T-cell (primary cell): ENCODE measurements around the gene SUSD6. TPM values are rescaled to one million over a fixed set of nuclear protein-coding genes. Genes with fewer than 3 reads are reported as not detected.

ENCODE experiments used
- ATAC-seq, 4 experiments: fragments of 200-7000 bp in 3 of 4; fragments of 150-1000 bp in 1 of 4; cut with Tn5 transposase; replicated peaks in 1 of 4; 1 replicate in 3 of 4; 2 replicates in 1 of 4; pipeline ENCODE4 v1.10.0; 2021; ENCODE audit warnings: moderate library complexity in 3 of 4, mild to moderate bottlenecking in 2 of 4, moderate number of reproducible peaks in 1 of 4
- CTCF ChIA-PET, 2 donors: fragments of 300-600 bp; sonication (Branson Sonifier 250); formaldehyde crosslinking; loops; one replicate each; lab custom pipeline; 2022; ENCODE audit warnings: antibody characterized with exemption in 2 of 2; lab: Charles Lee
- POLR2A ChIA-PET, 2 donors: fragments of 300-600 bp; sonication (Branson Sonifier 250); formaldehyde crosslinking; loops; one replicate each; lab custom pipeline; 2022; ENCODE audit warnings: antibody characterized with exemption in 2 of 2; lab: Charles Lee
- DNase-seq, 35 experiments: peaks; one replicate each; pipeline versions ENCODE4 v3.0.0 to v3.0.0-alpha.2; 2013 to 2023
- H3K27ac ChIP-seq: one replicate; pipeline ENCODE4 v1.5.1; 2013; ENCODE audit warnings: low read length
- H3K27me3 ChIP-seq, 2 experiments: replicated peaks in 1 of 2; 1 replicate in 1 of 2; 2 replicates in 1 of 2; pipeline versions ENCODE4 v1.6.1 to v1.7.0; 2013; ENCODE audit warnings: low read length in 1 of 2, mixed read lengths in 1 of 2; ENCODE audit not compliant: control insufficient read depth in 2 of 2, insufficient read depth in 2 of 2; ENCODE audit errors: extremely low read depth in 1 of 2
- H3K36me3 ChIP-seq, 2 donors: 1 replicate in 1 of 2; 2 replicates in 1 of 2; pipeline versions ENCODE4 v1.6.1 to v1.7.0; 2013; ENCODE audit warnings: low read length in 1 of 2; ENCODE audit not compliant: control insufficient read depth in 2 of 2, insufficient read depth in 1 of 2; ENCODE audit errors: extremely low read depth in 1 of 2
- H3K4me1 ChIP-seq, 2 experiments: 1 replicate in 1 of 2; 2 replicates in 1 of 2; pipeline versions ENCODE4 v1.6.1 to v1.7.0; 2013; ENCODE audit warnings: low read length in 2 of 2, mixed read lengths in 1 of 2; ENCODE audit not compliant: insufficient read depth in 2 of 2, control insufficient read depth in 1 of 2; ENCODE audit errors: extremely low read depth in 1 of 2
- H3K4me3 ChIP-seq, 2 donors: 1 replicate in 1 of 2; 2 replicates in 1 of 2; pipeline versions ENCODE4 v1.5.1 to v1.7.0; 2013; ENCODE audit warnings: mild to moderate bottlenecking in 2 of 2, low read length in 1 of 2, moderate library complexity in 1 of 2; ENCODE audit not compliant: control insufficient read depth in 1 of 2; ENCODE audit errors: extremely low read depth in 1 of 2
- H3K9me3 ChIP-seq: 2 replicates; pipeline ENCODE4 v1.7.0; 2013
- H3K27ac Mint-ChIP-seq, 2 donors: one replicate each; pipeline ENCODE4 v1.8.0; 2020 to 2021; ENCODE audit warnings: mild to moderate bottlenecking in 2 of 2, mixed read lengths in 2 of 2
- H3K27me3 Mint-ChIP-seq, 2 donors: one replicate each; pipeline ENCODE4 v1.8.0; 2021 to 2022; ENCODE audit warnings: mixed read lengths in 2 of 2
- H3K36me3 Mint-ChIP-seq: one replicate; pipeline ENCODE4 v1.8.0; 2021; ENCODE audit warnings: mixed read lengths
- H3K4me1 Mint-ChIP-seq, 3 donors: one replicate each; pipeline ENCODE4 v1.8.0; 2020 to 2022; ENCODE audit warnings: mixed read lengths in 3 of 3, mild to moderate bottlenecking in 1 of 3
- H3K4me3 Mint-ChIP-seq, 3 donors: one replicate each; pipeline ENCODE4 v1.8.0; 2020 to 2022; ENCODE audit warnings: mild to moderate bottlenecking in 3 of 3, mixed read lengths in 3 of 3, moderate library complexity in 3 of 3
- H3K9me3 Mint-ChIP-seq, 3 donors: one replicate each; pipeline ENCODE4 v1.8.0; 2020 to 2022; ENCODE audit warnings: mixed read lengths in 3 of 3
- WGBS: methylation state at CpG from one replicate; pipeline ENCODE4 v1.1.5; 2013; ENCODE audit warnings: missing lambda C conversion rate; ENCODE audit not compliant: insufficient coverage; 5-methylcytosine and 5-hydroxymethylcytosine counted together
- total RNA-seq, 35 experiments: library from RNA in 6 of 35; stranded (reverse) in 6 of 35; fragments of 120-200 nt in 1 of 35; gene quantifications; one replicate each; pipeline versions ENCODE4 v1.2.1 to v1.2.4 and lab custom pipeline; 2013 to 2026

Gene SUSD6
- total RNA-seq, 5 donors from 2014 or later (not counting 1 experiment from before 2014, with no cell fraction given), result 53.5 to 75.5 (median 60.4) TPM

- peak overlapping the region; percentile 3 for H3K27ac ChIP-seq
- H3K4me3 ChIP-seq, result no peak overlapping the region
- ATAC-seq, result no peak
- Mint-ChIP-seq H3K9me3 (no peaks in the 10 kb centered on the region), H3K36me3 (peaks cover 12% of the 10 kb centered on the region), H3K4me3 (peak overlapping the region in 1 of 3 donors; percentile 71), H3K27me3 (no peaks in the 10 kb centered on the region), H3K27ac (peak overlapping the region; percentile 90 to 91), H3K4me1 (peaks cover 70 to 76% (median 74%) of the 10 kb centered on the region in 3 donors)
- H3K27me3 ChIP-seq, result no peaks in the 10 kb centered on the region
- WGBS, result 50% methylated on average over 1 of the region's 3 CpGs
- H3K9me3 ChIP-seq, result no peaks in the 10 kb centered on the region
- POLR2A ChIA-PET, result interaction anchor here (0.6 to 0.7 kb wide), 3 partner anchors 59 to 1382 kb away, joined by 3 to 4 read pairs (median 3); no protein-coding TSS in a partner anchor
- no peak for DNase-seq
- CTCF ChIA-PET, result interaction anchor here in 1 of 2 donors (0.7 to 1.1 kb wide), 5 partner anchors 8 to 70 kb away, joined by 3 to 5 read pairs (median 3); no protein-coding TSS in a partner anchor
- no peaks in the 10 kb centered on the region for H3K36me3 ChIP-seq
- H3K4me1 ChIP-seq, result peaks cover 35 to 50% of the 10 kb centered on the region in 2 experiments
These were observed 63.3 kb downstream of the SUSD6 start for GRCh38 chr14:69674546-69675244.

DNA sequence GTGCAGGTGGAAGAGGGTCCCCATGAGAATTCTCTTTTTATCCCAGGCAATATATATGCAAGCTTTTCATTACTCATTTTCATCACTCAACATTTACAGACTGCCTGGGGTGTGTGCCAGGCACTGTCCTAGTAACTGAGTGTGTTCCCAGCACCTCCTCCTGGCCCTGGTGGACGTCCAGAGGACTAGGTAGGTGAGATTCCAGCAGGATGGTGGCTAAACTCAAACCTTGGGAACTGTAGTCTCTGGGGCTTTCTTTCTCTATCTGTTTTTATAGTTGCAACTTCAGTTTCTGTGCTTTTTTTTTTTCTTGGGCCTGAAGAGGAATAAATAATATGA lies 63.8 kb downstream of the SUSD6 start:
- Histone ChIP-seq H3K4me1 (peaks cover 35 to 47% of the 10 kb centered on the region in 2 experiments), H3K36me3 (no peaks in the 10 kb centered on the region), H3K4me3 (no peak overlapping the region), H3K27ac (no peak overlapping the region), H3K27me3 (no peaks in the 10 kb centered on the region), H3K9me3 (no peaks in the 10 kb centered on the region)
- ChIA-PET POLR2A (interaction anchor here (0.6 kb wide), 2 partner anchors 873 to 1381 kb away, joined by 3 to 4 read pairs; no protein-coding TSS in a partner anchor), CTCF (interaction anchor here in 1 of 2 donors (0.7 to 1.1 kb wide), 3 partner anchors 8 to 70 kb away, joined by 3 to 5 read pairs (median 5); no protein-coding TSS in a partner anchor)
- Mint-ChIP-seq H3K4me1 (peaks cover 69 to 75% (median 70%) of the 10 kb centered on the region in 3 donors), H3K9me3 (no peaks in the 10 kb centered on the region), H3K27me3 (no peaks in the 10 kb centered on the region), H3K4me3 (peak overlapping the region in 1 of 3 donors; percentile 71), H3K27ac (peak overlapping the region; percentile 90 to 91), H3K36me3 (peaks cover 12% of the 10 kb centered on the region)
- DNase-seq (no peak), ATAC-seq (no peak)
- WGBS, result 63% methylated on average over 1 of the region's 1 CpG

DNA sequence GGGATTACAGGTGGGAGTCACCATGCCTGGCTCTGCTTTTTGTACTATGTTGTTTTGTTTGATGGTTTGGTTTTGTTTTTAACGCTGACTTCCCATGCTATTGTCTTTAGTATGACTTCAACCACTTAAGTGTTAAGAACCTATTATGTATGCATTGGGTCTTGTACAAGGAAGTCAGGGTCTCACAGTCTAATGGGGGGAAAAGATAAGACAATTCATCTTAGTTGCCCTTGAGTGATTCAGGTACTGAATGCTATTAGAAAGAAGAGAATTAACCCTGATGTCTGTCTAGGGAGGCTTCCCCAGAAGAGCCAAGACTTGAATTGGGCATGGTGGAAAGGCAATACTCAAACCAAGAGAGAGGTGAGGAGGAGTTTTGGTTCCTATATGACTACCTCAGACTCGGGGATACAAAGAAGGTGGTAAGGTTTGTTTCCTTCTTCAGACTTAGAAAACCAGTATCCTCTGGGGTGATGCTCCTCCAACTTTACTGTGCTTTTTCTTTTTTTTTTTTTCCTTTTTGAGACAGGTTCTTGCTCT lies 64.6 kb downstream of the SUSD6 start:
- H3K36me3 Mint-ChIP-seq, result peaks cover 17% of the 10 kb centered on the region
- no peaks in the 10 kb centered on the region for H3K9me3 ChIP-seq
- no peaks in the 10 kb centered on the region for H3K36me3 ChIP-seq
- ChIA-PET CTCF (no interaction called here), POLR2A (no interaction called here)
- no CpG with 5 or more reads among the region's 2 CpGs for WGBS
- H3K27ac ChIP-seq, result no peak overlapping the region
- ATAC-seq (no peak), DNase-seq (no peak)
- no peaks in the 10 kb centered on the region for H3K27me3 ChIP-seq
- peaks cover 69 to 75% (median 70%) of the 10 kb centered on the region in 3 donors for H3K4me1 Mint-ChIP-seq
- H3K4me3 Mint-ChIP-seq, result peak overlapping the region in 1 of 3 donors; percentile 71
- H3K27me3 Mint-ChIP-seq, result no peaks in the 10 kb centered on the region
- H3K4me3 ChIP-seq, result no peak overlapping the region
- H3K27ac Mint-ChIP-seq, result peak overlapping the region; percentile 75 to 84
- H3K9me3 Mint-ChIP-seq, result no peaks in the 10 kb centered on the region
- peaks cover 33 to 41% of the 10 kb centered on the region in 2 experiments for H3K4me1 ChIP-seq

DNA sequence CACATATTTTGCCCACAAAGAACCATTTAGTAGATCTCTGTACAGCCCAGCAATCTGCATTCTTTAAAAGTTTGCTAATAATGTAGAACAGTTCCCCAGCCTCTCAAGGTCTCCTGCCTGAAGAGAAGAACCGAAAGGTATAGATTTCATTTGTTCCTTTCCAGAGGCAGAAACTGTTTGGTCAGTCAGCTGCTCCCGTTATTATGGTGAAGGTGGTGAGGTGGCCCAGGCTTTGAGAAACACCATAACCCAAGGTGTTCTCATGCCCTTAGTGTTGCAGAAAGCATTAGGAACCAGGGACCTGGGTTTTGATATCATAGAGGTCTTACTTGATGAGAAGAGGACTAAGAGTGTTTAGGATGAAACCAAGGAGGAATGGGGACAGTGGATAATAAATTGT lies 65.3 kb downstream of the SUSD6 start:
- H3K27ac Mint-ChIP-seq, result peak overlapping the region; percentile 56 to 60
- WGBS, result 44% methylated on average over 1 of the region's 2 CpGs
- H3K36me3 Mint-ChIP-seq, result peaks cover 22% of the 10 kb centered on the region
- no peaks in the 10 kb centered on the region for H3K27me3 Mint-ChIP-seq
- peaks cover 69 to 75% (median 70%) of the 10 kb centered on the region in 3 donors for H3K4me1 Mint-ChIP-seq
- POLR2A ChIA-PET, result no interaction called here
- Histone ChIP-seq H3K9me3 (no peaks in the 10 kb centered on the region), H3K27me3 (no peaks in the 10 kb centered on the region), H3K4me1 (peaks cover 33 to 34% of the 10 kb centered on the region in 2 experiments), H3K27ac (no peak overlapping the region), H3K4me3 (no peak overlapping the region), H3K36me3 (no peaks in the 10 kb centered on the region)
- no peaks in the 10 kb centered on the region for H3K9me3 Mint-ChIP-seq
- ATAC-seq, result no peak
- no peak for DNase-seq
- CTCF ChIA-PET, result no interaction called here
- H3K4me3 Mint-ChIP-seq, result no peak overlapping the region

GRCh38 chr14:69680297-69680696 lies 68.9 kb downstream of the SUSD6 start:
- POLR2A ChIA-PET, result no interaction called here

DNA sequence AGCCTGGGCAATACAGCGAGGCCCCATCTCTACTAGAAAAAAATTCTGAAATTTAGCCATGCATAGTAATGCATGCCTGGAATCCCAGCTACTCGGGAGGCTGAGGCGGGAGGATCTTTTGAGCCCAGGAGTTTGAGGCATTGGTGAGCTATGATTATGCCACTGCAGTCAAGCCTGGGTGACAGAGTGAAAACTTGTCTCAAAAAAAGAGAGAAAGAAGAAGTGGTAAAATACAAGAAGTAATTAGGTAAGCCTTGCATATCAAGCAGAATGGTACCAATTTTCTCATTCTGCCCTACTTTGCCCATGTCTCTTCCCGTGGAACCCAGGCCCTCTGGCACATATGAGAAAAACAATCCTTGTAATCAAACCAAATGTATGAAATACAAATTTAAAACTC lies 70.7 kb downstream of the SUSD6 start:
- DNase-seq (no peak), ATAC-seq (no peak)
- 89% methylated on average over 2 of the region's 4 CpGs for WGBS
- H3K36me3 Mint-ChIP-seq, result peaks cover 16% of the 10 kb centered on the region
- peak overlapping the region; percentile 78 to 86 for H3K27ac Mint-ChIP-seq
- Histone ChIP-seq H3K4me3 (no peak overlapping the region), H3K4me1 (peaks cover 5 to 39% of the 10 kb centered on the region in 2 experiments), H3K9me3 (no peaks in the 10 kb centered on the region), H3K27me3 (no peaks in the 10 kb centered on the region), H3K36me3 (no peaks in the 10 kb centered on the region), H3K27ac (peak overlapping the region; percentile 21)
- peaks cover 67 to 77% (median 68%) of the 10 kb centered on the region in 3 donors for H3K4me1 Mint-ChIP-seq
- POLR2A ChIA-PET, result no interaction called here
- CTCF ChIA-PET, result interaction anchor here in 1 of 2 donors (0.6 kb wide), 1 partner anchor 1873 kb away, joined by 3 read pairs; no protein-coding TSS in a partner anchor
- H3K27me3 Mint-ChIP-seq, result no peaks in the 10 kb centered on the region
- peak overlapping the region; percentile 34 to 48 (median 47) for H3K4me3 Mint-ChIP-seq
- H3K9me3 Mint-ChIP-seq, result no peaks in the 10 kb centered on the region

More at GRCh38 chr14:69680297-69680696, 68.9 kb downstream of the SUSD6 start:
- no peak overlapping the region for H3K4me3 Mint-ChIP-seq
- DNase-seq, result no peak
- Histone ChIP-seq H3K4me1 (peaks cover 14 to 36% of the 10 kb centered on the region in 2 experiments), H3K27ac (no peak overlapping the region), H3K9me3 (no peaks in the 10 kb centered on the region), H3K27me3 (no peaks in the 10 kb centered on the region), H3K36me3 (no peaks in the 10 kb centered on the region), H3K4me3 (no peak overlapping the region)
- 100% methylated on average over 1 of the region's 1 CpG for WGBS
- H3K36me3 Mint-ChIP-seq, result peaks cover 23% of the 10 kb centered on the region
- peak overlapping the region; percentile 50 to 54 for H3K27ac Mint-ChIP-seq
- peaks cover 69 to 75% (median 70%) of the 10 kb centered on the region in 3 donors for H3K4me1 Mint-ChIP-seq
- H3K27me3 Mint-ChIP-seq, result no peaks in the 10 kb centered on the region
- ATAC-seq, result no peak
- H3K9me3 Mint-ChIP-seq, result no peaks in the 10 kb centered on the region
- CTCF ChIA-PET, result no interaction called here
